Epithelial cell of proximal tubule (primary cell): ENCODE measurements around the gene XPO1. TPM values are rescaled to one million over a fixed set of nuclear protein-coding genes. Genes with fewer than 3 reads are reported as not detected.
"Not testable (repeated sequence)": the region's sequence is repeated elsewhere in the genome, so short reads cannot be mapped to it uniquely, and the experiment has no call there.

ENCODE experiments used
- DNase-seq: peaks from one replicate; pipeline ENCODE4 v3.0.0-alpha.2; 2011; ENCODE audit warnings: low read depth
- H3K4me3 ChIP-seq: 2 replicates; pipeline ENCODE4 v1.5.1; 2011; ENCODE audit warnings: low read depth, mild to moderate bottlenecking, low read length
- total RNA-seq: library from RNA; depleted of rRNA; stranded (reverse); fragments of >200 nt; gene quantifications from 2 replicates; pipeline ENCODE4 v1.2.3, GENCODE V29; 2015
- TF ChIP-seq, protein P1 (sequence below): conservative IDR thresholded peaks from 2 replicates; pipeline ENCODE4 v1.5.1; 2012; ENCODE audit warnings: low read depth, mild to moderate bottlenecking, low read length

Gene XPO1, protein sequence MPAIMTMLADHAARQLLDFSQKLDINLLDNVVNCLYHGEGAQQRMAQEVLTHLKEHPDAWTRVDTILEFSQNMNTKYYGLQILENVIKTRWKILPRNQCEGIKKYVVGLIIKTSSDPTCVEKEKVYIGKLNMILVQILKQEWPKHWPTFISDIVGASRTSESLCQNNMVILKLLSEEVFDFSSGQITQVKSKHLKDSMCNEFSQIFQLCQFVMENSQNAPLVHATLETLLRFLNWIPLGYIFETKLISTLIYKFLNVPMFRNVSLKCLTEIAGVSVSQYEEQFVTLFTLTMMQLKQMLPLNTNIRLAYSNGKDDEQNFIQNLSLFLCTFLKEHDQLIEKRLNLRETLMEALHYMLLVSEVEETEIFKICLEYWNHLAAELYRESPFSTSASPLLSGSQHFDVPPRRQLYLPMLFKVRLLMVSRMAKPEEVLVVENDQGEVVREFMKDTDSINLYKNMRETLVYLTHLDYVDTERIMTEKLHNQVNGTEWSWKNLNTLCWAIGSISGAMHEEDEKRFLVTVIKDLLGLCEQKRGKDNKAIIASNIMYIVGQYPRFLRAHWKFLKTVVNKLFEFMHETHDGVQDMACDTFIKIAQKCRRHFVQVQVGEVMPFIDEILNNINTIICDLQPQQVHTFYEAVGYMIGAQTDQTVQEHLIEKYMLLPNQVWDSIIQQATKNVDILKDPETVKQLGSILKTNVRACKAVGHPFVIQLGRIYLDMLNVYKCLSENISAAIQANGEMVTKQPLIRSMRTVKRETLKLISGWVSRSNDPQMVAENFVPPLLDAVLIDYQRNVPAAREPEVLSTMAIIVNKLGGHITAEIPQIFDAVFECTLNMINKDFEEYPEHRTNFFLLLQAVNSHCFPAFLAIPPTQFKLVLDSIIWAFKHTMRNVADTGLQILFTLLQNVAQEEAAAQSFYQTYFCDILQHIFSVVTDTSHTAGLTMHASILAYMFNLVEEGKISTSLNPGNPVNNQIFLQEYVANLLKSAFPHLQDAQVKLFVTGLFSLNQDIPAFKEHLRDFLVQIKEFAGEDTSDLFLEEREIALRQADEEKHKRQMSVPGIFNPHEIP (N-terminal part only)
- 104 and 128 TPM in 2 replicates for total RNA-seq

DNA sequence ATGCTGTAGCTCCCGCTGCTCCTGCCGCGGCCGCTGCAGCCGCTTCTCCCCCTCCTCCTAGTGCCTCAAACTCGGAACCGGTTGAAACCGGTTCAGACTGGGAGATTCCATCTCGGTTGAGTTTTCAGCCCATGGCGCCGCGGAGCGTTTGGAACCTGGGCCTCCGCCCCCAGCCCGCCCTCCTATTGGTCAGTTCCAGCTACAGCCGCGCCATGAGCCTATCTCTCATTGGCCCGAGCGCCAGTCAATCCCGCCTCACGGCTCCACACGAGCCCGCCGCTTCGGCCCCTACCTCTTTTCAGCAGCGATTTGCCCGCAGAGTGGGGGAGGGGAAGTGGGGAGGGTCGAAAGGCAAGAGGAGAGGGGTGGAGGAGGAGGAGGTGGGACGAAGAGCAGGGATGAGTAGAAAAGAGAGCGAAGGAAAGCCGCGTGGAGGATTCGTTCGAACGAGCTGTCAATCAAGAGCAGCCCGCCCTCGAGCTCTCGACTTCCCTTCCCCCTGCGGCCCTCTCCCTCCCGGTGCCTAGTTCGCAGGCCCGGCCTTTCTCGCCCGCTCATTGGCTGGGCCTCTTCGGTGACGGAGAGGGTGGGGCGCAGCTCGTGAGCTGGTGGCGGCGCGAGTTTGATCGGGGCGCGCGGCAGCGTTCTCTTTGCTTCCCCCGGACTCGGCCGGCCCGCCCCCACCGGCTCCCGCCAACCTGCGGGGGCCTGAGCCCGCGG, at the start of gene XPO1:
XPO1 (minus strand) TSS at position 157 of the 720 bp plus-strand sequence. CDS start 4,459 bp downstream, outside the sequence.
- DNase-seq = peak; percentile 94
- TF ChIP-seq, protein P1, sequence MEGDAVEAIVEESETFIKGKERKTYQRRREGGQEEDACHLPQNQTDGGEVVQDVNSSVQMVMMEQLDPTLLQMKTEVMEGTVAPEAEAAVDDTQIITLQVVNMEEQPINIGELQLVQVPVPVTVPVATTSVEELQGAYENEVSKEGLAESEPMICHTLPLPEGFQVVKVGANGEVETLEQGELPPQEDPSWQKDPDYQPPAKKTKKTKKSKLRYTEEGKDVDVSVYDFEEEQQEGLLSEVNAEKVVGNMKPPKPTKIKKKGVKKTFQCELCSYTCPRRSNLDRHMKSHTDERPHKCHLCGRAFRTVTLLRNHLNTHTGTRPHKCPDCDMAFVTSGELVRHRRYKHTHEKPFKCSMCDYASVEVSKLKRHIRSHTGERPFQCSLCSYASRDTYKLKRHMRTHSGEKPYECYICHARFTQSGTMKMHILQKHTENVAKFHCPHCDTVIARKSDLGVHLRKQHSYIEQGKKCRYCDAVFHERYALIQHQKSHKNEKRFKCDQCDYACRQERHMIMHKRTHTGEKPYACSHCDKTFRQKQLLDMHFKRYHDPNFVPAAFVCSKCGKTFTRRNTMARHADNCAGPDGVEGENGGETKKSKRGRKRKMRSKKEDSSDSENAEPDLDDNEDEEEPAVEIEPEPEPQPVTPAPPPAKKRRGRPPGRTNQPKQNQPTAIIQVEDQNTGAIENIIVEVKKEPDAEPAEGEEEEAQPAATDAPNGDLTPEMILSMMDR = no peak
- H3K4me3 ChIP-seq = peak within 1 kb of the TSS; percentile 83

DNA sequence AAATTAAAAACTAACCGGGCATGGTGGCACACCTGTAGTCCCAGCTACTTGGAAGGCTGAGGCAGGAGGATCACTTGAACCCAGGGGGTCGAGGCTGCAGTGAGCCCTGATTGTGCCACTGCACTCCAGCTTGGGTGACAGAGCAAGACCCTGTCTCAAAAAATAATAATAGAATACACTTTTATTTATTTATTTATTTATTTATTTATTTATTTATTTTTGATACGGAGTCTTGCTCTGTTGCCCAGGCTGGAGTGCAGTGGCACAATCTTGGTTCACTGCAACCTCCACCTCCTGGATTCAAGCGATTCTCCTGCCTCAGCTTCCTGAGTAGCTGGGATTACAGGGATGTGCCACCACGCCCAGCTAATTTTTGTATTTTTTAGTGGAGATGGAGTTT, 48.8 kb upstream of the XPO1 start:
- not testable (repeated sequence) for DNase-seq, H3K4me3 ChIP-seq

DNA sequence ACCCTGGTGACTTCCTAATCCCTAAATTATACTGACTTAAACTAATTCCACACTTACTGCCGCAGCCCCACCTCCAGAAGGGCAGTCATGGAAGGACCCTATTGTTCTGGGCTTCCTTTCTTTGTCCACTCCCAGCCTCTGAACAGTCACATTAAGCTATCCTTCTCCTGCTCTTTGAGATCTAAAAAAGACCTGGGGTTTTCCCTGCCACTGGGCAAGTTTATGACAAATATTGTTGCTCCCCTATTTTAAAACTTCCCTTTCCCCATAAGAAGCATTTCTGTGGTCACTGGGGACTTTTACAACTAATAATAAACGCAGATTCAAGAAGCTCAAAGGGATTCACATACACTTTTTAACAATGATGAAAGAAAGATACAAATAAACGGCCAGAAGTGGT, 47.2 kb upstream of the XPO1 start:
- no peak for DNase-seq
- TF ChIP-seq, protein P1 = no peak
- H3K4me3 ChIP-seq = no peak overlapping the region

DNA sequence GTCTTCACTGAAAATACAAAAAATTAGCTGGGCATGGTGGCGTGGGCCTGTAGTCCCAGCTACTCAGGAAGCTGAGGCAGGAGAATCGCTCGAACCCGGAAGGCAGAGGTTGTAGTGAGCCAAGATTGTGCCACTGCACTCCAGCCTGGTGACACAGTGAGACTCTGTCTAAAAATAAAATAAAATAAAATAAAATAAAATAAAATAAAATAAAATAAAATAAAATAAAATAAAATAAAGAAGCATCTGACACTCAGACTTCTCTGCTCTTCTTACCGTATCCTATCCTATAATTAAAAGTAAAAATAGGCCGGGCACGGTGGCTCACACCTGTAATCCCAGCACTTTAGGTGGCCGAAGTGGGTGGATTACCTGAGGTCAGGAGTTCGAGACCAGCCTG, 46.2 kb upstream of the XPO1 start:
- not testable (repeated sequence) for H3K4me3 ChIP-seq, DNase-seq

DNA sequence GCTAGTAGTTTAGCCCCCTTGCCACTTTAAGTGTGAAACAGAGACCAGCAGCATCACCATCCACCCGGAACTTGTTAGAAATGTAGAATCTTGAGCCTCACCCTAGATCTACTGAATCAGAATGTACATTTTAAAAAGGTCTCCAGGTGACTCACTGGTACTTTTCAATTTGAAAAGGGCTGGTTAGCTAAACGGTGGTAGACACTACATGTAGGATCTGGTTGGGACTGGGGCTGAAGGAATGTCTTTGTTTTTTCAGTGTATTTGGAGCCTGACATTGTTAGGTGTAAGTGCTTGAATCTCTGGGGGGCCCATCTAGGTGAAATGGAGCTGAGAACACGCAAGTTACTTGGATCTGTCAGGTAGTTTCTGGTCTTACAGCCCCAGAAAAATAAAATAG, 44.0 kb upstream of the XPO1 start:
- DNase-seq = no peak
- H3K4me3 ChIP-seq = no peak overlapping the region
- TF ChIP-seq, protein P1 = no peak

DNA sequence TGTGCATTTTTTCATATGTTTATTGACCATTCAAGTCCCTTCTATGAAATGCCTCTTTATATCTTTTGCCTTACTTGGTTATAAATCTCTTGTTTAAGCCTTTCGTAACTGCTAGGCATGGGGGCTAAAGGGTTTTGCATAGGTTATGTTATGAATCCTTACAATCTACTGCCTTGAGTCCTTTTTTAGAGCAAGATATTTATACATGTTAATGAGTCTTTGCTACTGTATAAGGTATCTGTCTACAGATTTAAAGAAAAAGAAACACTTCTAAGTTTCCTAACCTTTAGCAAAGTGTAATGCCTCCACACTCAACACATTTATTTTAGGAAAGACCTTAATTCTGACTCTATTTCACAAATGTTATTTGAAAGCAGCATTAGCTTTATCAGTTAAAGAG, 43.6 kb upstream of the XPO1 start:
- no peak overlapping the region for H3K4me3 ChIP-seq
- TF ChIP-seq, protein P1 = no peak
- no peak for DNase-seq

DNA sequence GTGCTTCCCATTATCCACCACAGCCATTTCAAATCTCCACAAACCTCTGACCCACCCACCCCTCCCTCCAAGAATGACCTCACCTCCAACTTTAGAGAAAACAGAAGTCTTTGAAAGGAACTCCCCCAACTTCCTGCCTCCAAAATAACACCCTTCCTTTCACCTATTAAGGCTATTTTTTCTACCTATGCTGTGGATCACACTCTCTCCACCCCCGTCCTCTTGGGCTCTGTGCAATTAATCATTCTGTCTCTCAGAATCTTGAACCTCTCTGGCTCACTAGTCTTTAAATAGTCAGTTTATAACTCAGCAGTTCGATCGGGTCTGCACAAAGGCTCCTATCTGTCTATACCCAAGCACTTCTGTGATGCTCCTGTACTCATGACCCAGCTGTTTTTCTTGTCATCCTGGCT, 37.3 kb upstream of the XPO1 start:
- TF ChIP-seq, protein P1 = no peak
- no peak for DNase-seq
- no peak overlapping the region for H3K4me3 ChIP-seq
